ENCODE measurements around the gene SEMA4C. TPM values are rescaled to one million over a fixed set of nuclear protein-coding genes. Genes with fewer than 3 reads are reported as not detected.
A peak's percentile ranks its signal among the peaks of the same experiment; 100 is the strongest.

The SEMA4C gene
- polyA plus RNA-seq, 1 donor from 2014 or later, result 88.7 TPM

- no peak for TF ChIP-seq TAF1 (IDR thresholded peaks at IDR 0.05; ENCODE audit: low read depth)
- no peak for TF ChIP-seq RAD21 (conservative IDR thresholded peaks at IDR 0.05)
- no peak for TF ChIP-seq SMC3 (conservative IDR thresholded peaks at IDR 0.05; ENCODE audit: poor library complexity)
- no peak for TF ChIP-seq MXI1 (conservative IDR thresholded peaks at IDR 0.05; ENCODE audit: poor library complexity, severe bottlenecking)
These were observed 37.5 kb downstream of the SEMA4C start (continued) for GRCh38 chr2:96832408-96832753.

- Histone ChIP-seq H3K4me3 (ENCODE audit: low read length) (no peak overlapping the region), H3K36me3 (ENCODE audit: insufficient read depth, low read length) (peaks cover 6% of the 10 kb centered on the region), H3K9ac (ENCODE audit: low read length) (no peak overlapping the region), H3K79me2 (replicated peaks; ENCODE audit: insufficient read depth, low read length) (no peaks in the 10 kb centered on the region), H4K20me1 (ENCODE audit: insufficient read depth) (no peaks in the 10 kb centered on the region), H3F3A (ENCODE audit: insufficient read depth, low read length, poor library complexity, severe bottlenecking) (no peaks in the 10 kb centered on the region), H3K9me2 (ENCODE audit: insufficient read depth, low read length) (no peaks in the 10 kb centered on the region), H3K9me3 (ENCODE audit: low read length) (no peaks in the 10 kb centered on the region), H3K27ac (ENCODE audit: low read length) (no peak overlapping the region), H2AFZ (ENCODE audit: low read depth, low read length) (no peak overlapping the region), H3K4me2 (ENCODE audit: low read length) (no peak overlapping the region), H3K27me3 (ENCODE audit: insufficient read depth, low read depth, low read length) (no peaks in the 10 kb centered on the region)
- no peak for TF ChIP-seq REST (IDR thresholded peaks at IDR 0.05; ENCODE audit: borderline replicate concordance)
- TF ChIP-seq MXI1 (conservative IDR thresholded peaks at IDR 0.05; ENCODE audit: poor library complexity, severe bottlenecking), result no peak
- no peak for TF ChIP-seq EZH2 (IDR thresholded peaks at IDR 0.05; ENCODE audit: borderline replicate concordance, insufficient read depth, low read length, poor library complexity, severe bottlenecking)
- TF ChIP-seq RAD21 (conservative IDR thresholded peaks at IDR 0.05), result no peak
- no peak for TF ChIP-seq POLR2AphosphoS5 (IDR thresholded peaks at IDR 0.05)
These were observed 38.2 kb downstream of the SEMA4C start for GRCh38 chr2:96831679-96832078.

GRCh38 chr2:96830044-96830562, 39.8 kb downstream of the SEMA4C start:
- Histone ChIP-seq H3K27me3 (ENCODE audit: insufficient read depth, low read depth, low read length) (no peaks in the 10 kb centered on the region), H3K9me2 (ENCODE audit: insufficient read depth, low read length) (no peaks in the 10 kb centered on the region), H3K79me2 (replicated peaks; ENCODE audit: insufficient read depth, low read length) (no peaks in the 10 kb centered on the region), H3K9ac (ENCODE audit: low read length) (no peak overlapping the region), H4K20me1 (ENCODE audit: insufficient read depth) (no peaks in the 10 kb centered on the region), H3K4me3 (ENCODE audit: low read length) (no peak overlapping the region), H3K9me3 (ENCODE audit: low read length) (no peaks in the 10 kb centered on the region), H3K4me2 (ENCODE audit: low read length) (no peak overlapping the region), H3K36me3 (ENCODE audit: insufficient read depth, low read length) (peaks cover 10% of the 10 kb centered on the region), H3F3A (ENCODE audit: insufficient read depth, low read length, poor library complexity, severe bottlenecking) (no peaks in the 10 kb centered on the region), H3K27ac (ENCODE audit: low read length) (no peak overlapping the region), H2AFZ (ENCODE audit: low read depth, low read length) (no peak overlapping the region)
- TF ChIP-seq POLR2AphosphoS5 (IDR thresholded peaks at IDR 0.05) (peak; percentile 6), TAF1 (IDR thresholded peaks at IDR 0.05; ENCODE audit: low read depth) (no peak), CTCF (IDR thresholded peaks at IDR 0.05; ENCODE audit: poor library complexity, severe bottlenecking) (no peak)

Measured in neural cell (in vitro differentiated cells).